ENCODE measurements around the gene GK. TPM values are rescaled to one million over a fixed set of nuclear protein-coding genes. Genes with fewer than 3 reads are reported as not detected.

GK gene
- total and polyA plus RNA-seq, 9 of the 15 experiments (the other 6 are each of a cell fraction or from before 2014, with no cell fraction given): 8.0 to 15.7 (median 12.4) TPM

DNA sequence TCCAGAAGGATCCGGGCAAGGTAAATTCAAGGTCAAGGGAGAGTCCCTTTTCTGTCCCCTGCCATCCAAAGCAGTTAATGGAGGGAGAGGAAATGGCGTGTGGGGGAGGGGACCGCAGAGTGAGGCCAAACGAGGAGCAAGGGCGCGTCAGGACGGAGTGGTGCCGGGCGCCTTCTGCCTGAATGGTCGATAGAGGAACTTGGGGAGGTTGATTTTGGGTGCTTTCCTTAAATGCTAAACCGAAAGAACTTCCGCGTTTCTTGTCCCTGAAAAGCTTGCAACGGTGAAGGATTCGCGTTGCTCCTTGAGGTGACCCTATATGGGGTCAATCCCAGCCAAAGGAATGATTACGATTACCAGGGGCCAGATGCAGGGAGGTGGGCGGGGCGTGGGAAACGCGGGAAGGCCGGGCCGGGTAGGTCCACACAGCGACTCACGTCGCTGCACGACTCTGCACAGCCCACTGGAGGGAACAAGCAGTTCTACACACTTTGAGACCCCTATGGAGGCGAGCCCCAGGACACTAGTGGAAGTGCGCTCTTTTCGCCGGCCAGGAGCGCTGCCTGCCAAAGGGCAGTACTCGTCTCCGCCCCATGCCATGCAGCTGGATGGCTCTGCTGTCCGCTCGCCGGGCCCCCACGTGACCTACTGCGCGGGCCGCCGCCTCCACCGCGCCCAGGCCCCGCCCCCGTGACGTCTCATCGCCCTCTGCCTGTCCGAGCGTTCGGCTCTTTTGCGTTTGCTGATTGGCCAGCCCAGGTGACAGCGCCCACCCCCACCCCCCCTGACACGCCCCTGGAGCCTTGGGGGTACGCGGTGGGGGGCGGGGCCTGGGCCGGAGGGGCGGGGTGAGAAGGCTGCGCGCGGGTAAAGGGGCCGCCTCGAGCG, 452 bp upstream of the GK start (continued):
- no peak for TF ChIP-seq ZNF764 (CRISPR knock-in tag; IDR thresholded peaks at IDR 0.05; ENCODE audit: low read depth)
- TF ChIP-seq MAFG (tag; conservative IDR thresholded peaks at IDR 0.05): no peak
- no peak for TF ChIP-seq NCOA6 (IDR thresholded peaks at IDR 0.05)
- TF ChIP-seq, protein P1, sequence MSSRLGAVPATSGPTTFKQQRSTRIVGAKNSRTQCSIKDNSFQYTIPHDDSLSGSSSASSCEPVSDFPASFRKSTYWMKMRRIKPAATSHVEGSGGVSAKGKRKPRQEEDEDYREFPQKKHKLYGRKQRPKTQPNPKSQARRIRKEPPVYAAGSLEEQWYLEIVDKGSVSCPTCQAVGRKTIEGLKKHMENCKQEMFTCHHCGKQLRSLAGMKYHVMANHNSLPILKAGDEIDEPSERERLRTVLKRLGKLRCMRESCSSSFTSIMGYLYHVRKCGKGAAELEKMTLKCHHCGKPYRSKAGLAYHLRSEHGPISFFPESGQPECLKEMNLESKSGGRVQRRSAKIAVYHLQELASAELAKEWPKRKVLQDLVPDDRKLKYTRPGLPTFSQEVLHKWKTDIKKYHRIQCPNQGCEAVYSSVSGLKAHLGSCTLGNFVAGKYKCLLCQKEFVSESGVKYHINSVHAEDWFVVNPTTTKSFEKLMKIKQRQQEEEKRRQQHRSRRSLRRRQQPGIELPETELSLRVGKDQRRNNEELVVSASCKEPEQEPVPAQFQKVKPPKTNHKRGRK (tag; IDR thresholded peaks at IDR 0.05): no peak
- TF ChIP-seq ZNF398 (CRISPR knock-in tag; IDR thresholded peaks at IDR 0.05): no peak
- no peak for TF ChIP-seq EHMT2 (IDR thresholded peaks at IDR 0.05)
- no peak for TF ChIP-seq YBX1 (IDR thresholded peaks at IDR 0.05)
- TF ChIP-seq ZNF3 (CRISPR knock-in tag; IDR thresholded peaks at IDR 0.05): no peak
- TF ChIP-seq ZNF12 (CRISPR knock-in tag; IDR thresholded peaks at IDR 0.05): no peak
- no peak for TF ChIP-seq RFX1 (IDR thresholded peaks at IDR 0.05)
- no peak for TF ChIP-seq DLX4 (CRISPR knock-in tag; IDR thresholded peaks at IDR 0.05)
- peak; percentile 92 for TF ChIP-seq MAX (CRISPR knock-in tag; IDR thresholded peaks at IDR 0.05)
- no peak for TF ChIP-seq ZNF239 (CRISPR knock-in tag; IDR thresholded peaks at IDR 0.05)
- peak; percentile 54; the same call in 1 of the 2 replicates for TF ChIP-seq MITF (IDR thresholded peaks at IDR 0.05)
- no peak for TF ChIP-seq ZFP91 (CRISPR knock-in tag; IDR thresholded peaks at IDR 0.05)
- no peak for TF ChIP-seq ZNF431 (CRISPR knock-in tag; IDR thresholded peaks at IDR 0.05)
- no peak for TF ChIP-seq FOXA3 (CRISPR knock-in tag; conservative IDR thresholded peaks at IDR 0.05 in 1 of 2, IDR thresholded peaks at IDR 0.05 in 1 of 2)
- TF ChIP-seq TCF7L2 (IDR thresholded peaks at IDR 0.05; ENCODE audit: low read depth, low read length): no peak
- TF ChIP-seq KLF16 (IDR thresholded peaks at IDR 0.05): no peak
- TF ChIP-seq ZZZ3 (IDR thresholded peaks at IDR 0.05): no peak
- TF ChIP-seq, protein P2, sequence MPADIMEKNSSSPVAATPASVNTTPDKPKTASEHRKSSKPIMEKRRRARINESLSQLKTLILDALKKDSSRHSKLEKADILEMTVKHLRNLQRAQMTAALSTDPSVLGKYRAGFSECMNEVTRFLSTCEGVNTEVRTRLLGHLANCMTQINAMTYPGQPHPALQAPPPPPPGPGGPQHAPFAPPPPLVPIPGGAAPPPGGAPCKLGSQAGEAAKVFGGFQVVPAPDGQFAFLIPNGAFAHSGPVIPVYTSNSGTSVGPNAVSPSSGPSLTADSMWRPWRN (IDR thresholded peaks at IDR 0.05; ENCODE audit: low read depth): no peak

Measured in K562 (cell line).